ENCODE data around the gene RPP30. TPM values are rescaled to one million over a fixed set of nuclear protein-coding genes. Genes with fewer than 3 reads are reported as not detected.

The RPP30 gene
- total RNA-seq, 1 donor from 2014 or later = 31.6 TPM

DNA sequence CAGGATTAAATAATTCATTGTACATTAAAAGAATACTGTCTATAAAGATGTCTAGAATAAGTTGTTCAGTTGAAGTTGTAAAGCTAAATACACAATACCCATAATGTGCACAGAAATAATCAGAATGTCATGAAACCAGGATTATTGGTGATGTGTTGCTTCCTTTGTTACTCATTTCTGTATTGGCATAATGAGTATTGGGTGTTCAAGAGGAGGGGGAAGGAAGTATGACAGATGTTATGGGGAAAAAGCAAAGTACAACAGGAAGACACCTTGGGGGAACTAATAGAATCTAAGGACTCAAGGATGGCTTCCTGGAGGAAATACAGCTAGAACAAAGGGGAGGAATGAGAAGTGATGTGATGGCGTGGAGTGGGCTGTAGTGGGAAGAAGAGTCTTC, 34.2 kb downstream of the RPP30 start:
- DNase-seq = no peak
- no peak overlapping the region for H3K4me3 ChIP-seq
- no peak overlapping the region for H3K27ac ChIP-seq (replicated peaks)
- H3K9me3 ChIP-seq (replicated peaks) = no peaks in the 10 kb centered on the region
- no peaks in the 10 kb centered on the region for H3K4me1 ChIP-seq
- TF ChIP-seq, protein P1, sequence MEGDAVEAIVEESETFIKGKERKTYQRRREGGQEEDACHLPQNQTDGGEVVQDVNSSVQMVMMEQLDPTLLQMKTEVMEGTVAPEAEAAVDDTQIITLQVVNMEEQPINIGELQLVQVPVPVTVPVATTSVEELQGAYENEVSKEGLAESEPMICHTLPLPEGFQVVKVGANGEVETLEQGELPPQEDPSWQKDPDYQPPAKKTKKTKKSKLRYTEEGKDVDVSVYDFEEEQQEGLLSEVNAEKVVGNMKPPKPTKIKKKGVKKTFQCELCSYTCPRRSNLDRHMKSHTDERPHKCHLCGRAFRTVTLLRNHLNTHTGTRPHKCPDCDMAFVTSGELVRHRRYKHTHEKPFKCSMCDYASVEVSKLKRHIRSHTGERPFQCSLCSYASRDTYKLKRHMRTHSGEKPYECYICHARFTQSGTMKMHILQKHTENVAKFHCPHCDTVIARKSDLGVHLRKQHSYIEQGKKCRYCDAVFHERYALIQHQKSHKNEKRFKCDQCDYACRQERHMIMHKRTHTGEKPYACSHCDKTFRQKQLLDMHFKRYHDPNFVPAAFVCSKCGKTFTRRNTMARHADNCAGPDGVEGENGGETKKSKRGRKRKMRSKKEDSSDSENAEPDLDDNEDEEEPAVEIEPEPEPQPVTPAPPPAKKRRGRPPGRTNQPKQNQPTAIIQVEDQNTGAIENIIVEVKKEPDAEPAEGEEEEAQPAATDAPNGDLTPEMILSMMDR (IDR thresholded peaks at IDR 0.05; ENCODE audit: borderline replicate concordance) = no peak
- H3K27me3 ChIP-seq (ENCODE audit: low read depth) = no peaks in the 10 kb centered on the region
- H3K36me3 ChIP-seq = peaks cover 26% of the 10 kb centered on the region
- intact Hi-C loops (cut with micrococcal nuclease) = no loop called here

DNA sequence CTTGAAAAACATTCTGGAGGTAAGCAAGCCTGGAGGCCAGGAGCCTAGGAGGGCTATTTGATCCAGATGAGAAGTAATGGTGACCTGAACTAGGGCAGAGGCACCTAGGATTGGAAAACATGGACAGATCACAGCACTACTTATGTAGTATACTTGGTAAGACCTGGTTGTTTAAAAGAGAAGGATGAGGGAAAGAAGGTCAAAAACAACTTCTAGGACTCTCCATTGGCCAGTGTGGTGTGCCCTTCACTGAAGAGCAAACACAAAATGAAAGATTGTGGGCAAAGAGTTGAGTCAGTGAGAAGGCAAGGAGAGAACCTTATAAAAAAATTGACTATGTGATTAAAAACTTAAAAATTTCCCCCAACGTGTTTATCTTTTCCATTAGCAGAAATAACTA, 34.8 kb downstream of the RPP30 start:
- Histone ChIP-seq H3K4me1 (no peaks in the 10 kb centered on the region), H3K27ac (replicated peaks) (no peak overlapping the region), H3K4me3 (no peak overlapping the region), H3K9me3 (replicated peaks) (no peaks in the 10 kb centered on the region), H3K36me3 (peaks cover 19% of the 10 kb centered on the region), H3K27me3 (ENCODE audit: low read depth) (no peaks in the 10 kb centered on the region)
- TF ChIP-seq, protein P1 (IDR thresholded peaks at IDR 0.05; ENCODE audit: borderline replicate concordance) = no peak
- no peak for DNase-seq
- intact Hi-C loops (cut with micrococcal nuclease) = no loop called here

DNA sequence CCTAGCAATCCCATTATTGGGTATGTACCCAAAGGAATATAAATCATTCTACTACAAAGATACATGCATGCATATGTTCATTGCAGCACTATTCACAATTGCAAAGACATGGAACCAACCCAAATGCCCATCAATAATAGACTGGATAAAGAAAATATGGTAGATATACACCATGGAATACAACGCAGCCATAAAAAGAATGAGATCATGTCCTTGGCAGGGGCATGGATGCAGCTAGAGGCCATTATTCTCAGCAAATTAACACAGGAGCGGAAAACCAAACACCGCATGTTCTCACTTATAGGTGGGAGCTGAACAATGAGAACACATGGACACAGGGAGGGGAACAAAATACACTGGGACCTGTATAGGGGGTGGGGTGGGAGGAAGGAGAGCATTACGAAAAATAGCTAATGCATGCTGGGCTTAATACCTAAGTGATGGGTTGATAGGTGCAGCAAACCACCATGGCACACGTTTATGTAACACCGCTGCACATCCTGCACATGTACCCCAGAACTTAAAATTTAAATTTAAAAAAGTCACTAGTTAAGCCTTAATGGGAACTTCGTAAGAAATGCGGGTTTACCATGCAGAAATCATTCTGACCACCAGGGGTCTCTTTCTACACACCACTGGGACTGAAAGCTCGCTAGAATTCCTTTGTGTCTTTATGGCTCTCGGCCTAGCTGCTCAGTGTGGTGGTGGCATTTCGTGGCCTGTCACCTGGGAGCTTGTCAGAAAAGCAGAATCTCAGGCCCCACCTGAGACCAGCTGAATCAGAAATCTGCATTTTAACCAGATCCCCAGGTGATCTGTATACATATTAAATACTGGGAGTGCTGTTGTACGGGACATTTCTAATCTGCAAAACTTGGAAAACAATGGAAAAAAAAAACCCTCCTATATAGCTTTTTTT, 39.6 kb downstream of the RPP30 start:
- intact Hi-C loops (cut with micrococcal nuclease) = loop anchor here (2.0 kb wide), 1 partner anchor 339 kb away; no protein-coding TSS in a partner anchor
- peaks cover 8% of the 10 kb centered on the region for H3K4me1 ChIP-seq
- H3K27ac ChIP-seq (replicated peaks) = peak overlapping the region; percentile 60
- H3K4me3 ChIP-seq = no peak overlapping the region
- DNase-seq = peak; percentile 32
- TF ChIP-seq, protein P1 (IDR thresholded peaks at IDR 0.05; ENCODE audit: borderline replicate concordance) = peak; percentile 89
- H3K36me3 ChIP-seq = peaks cover 16% of the 10 kb centered on the region
- H3K27me3 ChIP-seq (ENCODE audit: low read depth) = no peaks in the 10 kb centered on the region
- no peaks in the 10 kb centered on the region for H3K9me3 ChIP-seq (replicated peaks)

DNA sequence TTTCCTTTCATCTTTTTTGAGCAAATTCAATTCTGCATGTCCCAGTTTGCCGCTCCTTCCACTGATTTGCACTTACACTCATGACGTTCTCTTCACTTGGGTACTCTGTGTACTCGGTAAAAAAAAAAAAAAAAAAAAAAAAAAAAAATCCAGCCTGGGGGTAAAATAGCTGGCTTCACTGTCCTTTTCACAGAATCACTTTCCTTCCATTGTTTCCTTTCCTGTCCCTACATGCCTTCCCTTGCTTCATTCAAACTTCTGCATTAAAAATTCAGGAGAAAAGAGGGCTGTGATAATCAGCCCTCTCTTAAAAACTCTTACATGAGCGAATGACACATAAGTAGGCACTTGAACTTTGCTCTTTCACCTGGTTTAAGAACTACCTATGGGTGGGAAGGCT, 40.4 kb downstream of the RPP30 start:
- intact Hi-C loops (cut with micrococcal nuclease) = no loop called here
- no peak overlapping the region for H3K4me3 ChIP-seq
- peaks cover 8% of the 10 kb centered on the region for H3K4me1 ChIP-seq
- no peak for DNase-seq
- TF ChIP-seq, protein P1 (IDR thresholded peaks at IDR 0.05; ENCODE audit: borderline replicate concordance) = no peak
- H3K27me3 ChIP-seq (ENCODE audit: low read depth) = no peaks in the 10 kb centered on the region
- no peaks in the 10 kb centered on the region for H3K9me3 ChIP-seq (replicated peaks)
- H3K36me3 ChIP-seq = peaks cover 16% of the 10 kb centered on the region
- H3K27ac ChIP-seq (replicated peaks) = peak overlapping the region; percentile 60

DNA sequence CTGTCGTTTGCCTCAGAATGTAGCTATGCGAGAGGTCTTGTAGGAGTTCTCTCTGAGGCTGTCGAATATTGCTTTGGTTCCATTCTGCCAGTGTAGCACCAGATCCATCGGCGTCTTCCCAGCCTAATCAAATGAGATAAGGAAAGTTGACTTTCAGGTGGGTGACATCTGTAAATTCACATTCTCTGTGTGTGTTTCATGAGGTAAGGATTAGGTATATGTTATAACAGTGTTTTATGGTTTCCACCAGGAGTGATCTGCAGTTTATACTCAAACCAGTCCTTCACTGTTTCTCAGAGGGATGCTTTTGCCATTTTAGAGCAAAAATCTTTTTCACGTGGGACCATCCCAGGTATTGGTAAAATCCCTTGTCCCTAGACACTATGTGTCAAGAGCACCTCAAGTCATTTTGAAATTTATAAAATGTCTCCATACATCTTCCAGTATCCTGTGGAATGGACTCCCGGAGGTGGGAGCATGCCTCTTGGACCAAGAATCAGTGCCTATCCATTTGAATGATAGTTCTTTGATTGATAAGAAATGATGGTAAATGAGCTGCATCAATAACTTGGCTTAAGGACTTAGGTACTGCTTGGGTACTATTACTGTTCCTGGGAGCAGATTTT, 41.2 kb downstream of the RPP30 start:
- Histone ChIP-seq H3K27me3 (ENCODE audit: low read depth) (no peaks in the 10 kb centered on the region), H3K9me3 (replicated peaks) (no peaks in the 10 kb centered on the region), H3K4me3 (no peak overlapping the region), H3K27ac (replicated peaks) (peak overlapping the region; percentile 60), H3K4me1 (peaks cover 8% of the 10 kb centered on the region), H3K36me3 (peaks cover 20% of the 10 kb centered on the region)
- no peak for DNase-seq
- TF ChIP-seq, protein P1 (IDR thresholded peaks at IDR 0.05; ENCODE audit: borderline replicate concordance) = no peak
- intact Hi-C loops (cut with micrococcal nuclease) = no loop called here
